HG03575 (cell line): ENCODE results near the gene ST6GALNAC2.
"Not testable (repeated sequence)": the region's sequence is repeated elsewhere in the genome, so short reads cannot be mapped to it uniquely, and the experiment has no call there.

Source experiments
- ATAC-seq: cut with Tn5 transposase; IDR thresholded peaks from one replicate; pipeline ENCODE4 v1.9.1; 2021; ENCODE audit not compliant: unreplicated experiment, insufficient number of reproducible peaks, low FRiP score; ENCODE audit errors: extremely low read depth

The ST6GALNAC2 gene

GRCh38 chr17:76534831-76535732, 50.6 kb downstream of the ST6GALNAC2 start:
- no peak for ATAC-seq

GRCh38 chr17:76533640-76534359, 51.9 kb downstream of the ST6GALNAC2 start:
- not testable (repeated sequence) for ATAC-seq

- no peak for ATAC-seq
These were observed 53.5 kb downstream of the ST6GALNAC2 start for GRCh38 chr17:76532072-76532651.

- no peak for ATAC-seq
These were observed 54.1 kb downstream of the ST6GALNAC2 start for GRCh38 chr17:76531486-76532038.

- no peak for ATAC-seq
These were observed 54.7 kb downstream of the ST6GALNAC2 start for GRCh38 chr17:76530811-76531485.

- no peak for ATAC-seq
These were observed 55.5 kb downstream of the ST6GALNAC2 start for GRCh38 chr17:76530095-76530723.

- ATAC-seq: no peak
These were observed 56.2 kb downstream of the ST6GALNAC2 start for GRCh38 chr17:76529224-76530094.

- no peak for ATAC-seq
These were observed 57.0 kb downstream of the ST6GALNAC2 start for GRCh38 chr17:76528528-76529223.

- ATAC-seq: no peak
These were observed 57.5 kb downstream of the ST6GALNAC2 start for GRCh38 chr17:76528156-76528527.

GRCh38 chr17:76527430-76528111, 58.1 kb downstream of the ST6GALNAC2 start:
- no peak for ATAC-seq

- not testable (repeated sequence) for ATAC-seq
These were observed 58.6 kb downstream of the ST6GALNAC2 start for GRCh38 chr17:76527016-76527415.

GRCh38 chr17:76525513-76525833, 60.2 kb downstream of the ST6GALNAC2 start:
- not testable (repeated sequence) for ATAC-seq

GRCh38 chr17:76524598-76525512, 60.8 kb downstream of the ST6GALNAC2 start:
- no peak for ATAC-seq

- no peak for ATAC-seq
These were observed 62.3 kb downstream of the ST6GALNAC2 start for GRCh38 chr17:76523084-76524037.

- ATAC-seq: not testable (repeated sequence)
These were observed 64.0 kb downstream of the ST6GALNAC2 start for GRCh38 chr17:76521683-76522082.
